Neural progenitor cell (in vitro differentiated cells): Measurements from ENCODE around the gene IL18R1. TPM values are rescaled to one million over a fixed set of nuclear protein-coding genes. Genes with fewer than 3 reads are reported as not detected.

ENCODE experiments used
- DNase-seq: peaks from one replicate; pipeline ENCODE4 v3.0.0-alpha.2; 2016; ENCODE audit warnings: low spot score
- H2AFZ ChIP-seq: fragments of 200-600 bp; sonication (generic); replicated peaks from 2 replicates; pipeline ENCODE4 v1.6.1; 2016; ENCODE audit warnings: antibody characterized with exemption
- H3F3A ChIP-seq: fragments of 200-600 bp; sonication (generic); 2 replicates; pipeline ENCODE4 v1.6.1; 2016; ENCODE audit warnings: antibody characterized with exemption, low read depth
- H3K27ac ChIP-seq: fragments of 200-600 bp; sonication (generic); 2 replicates; pipeline ENCODE4 v1.5.1; 2016; ENCODE audit warnings: mild to moderate bottlenecking
- H3K27me3 ChIP-seq: fragments of 200-600 bp; sonication (generic); 2 replicates; pipeline ENCODE4 v1.6.1; 2016; ENCODE audit warnings: mild to moderate bottlenecking, moderate library complexity
- H3K36me3 ChIP-seq: fragments of 200-600 bp; sonication (generic); 2 replicates; pipeline ENCODE4 v1.5.1; 2016
- H3K4me1 ChIP-seq: fragments of 200-600 bp; sonication (generic); 2 replicates; pipeline ENCODE4 v1.6.1; 2016; ENCODE audit warnings: mixed run types
- H3K4me2 ChIP-seq: fragments of 200-600 bp; sonication (generic); 2 replicates; pipeline ENCODE4 v1.6.1; 2016
- H3K4me3 ChIP-seq: fragments of 200-600 bp; sonication (generic); 2 replicates; pipeline ENCODE4 v1.5.1; 2016
- H3K79me2 ChIP-seq: fragments of 200-600 bp; sonication (generic); 2 replicates; pipeline ENCODE4 v1.6.1; 2016; ENCODE audit warnings: low read depth
- H3K9ac ChIP-seq: fragments of 200-600 bp; sonication (generic); 2 replicates; pipeline ENCODE4 v1.6.1; 2016
- H3K9me3 ChIP-seq: fragments of 200-600 bp; sonication (generic); 2 replicates; pipeline ENCODE4 v1.5.1; 2016; ENCODE audit warnings: low read depth
- H4K20me1 ChIP-seq: fragments of 200-600 bp; sonication (generic); 2 replicates; pipeline ENCODE4 v1.6.1; 2016; ENCODE audit warnings: low read depth
- H3K27ac Mint-ChIP-seq: 3 replicates; pipeline ENCODE4 v1.8.0; 2021; ENCODE audit warnings: mixed read lengths
- H3K27me3 Mint-ChIP-seq: 2 replicates; pipeline ENCODE4 v1.8.0; 2022; ENCODE audit warnings: low read depth, mild to moderate bottlenecking, inconsistent platforms, moderate library complexity, mixed read lengths; ENCODE audit not compliant: insufficient read depth
- H3K36me3 Mint-ChIP-seq: 3 replicates; pipeline ENCODE4 v1.8.0; 2021; ENCODE audit warnings: mixed read lengths
- H3K4me1 Mint-ChIP-seq: 3 replicates; pipeline ENCODE4 v1.8.0; 2021; ENCODE audit warnings: mixed read lengths
- H3K4me3 Mint-ChIP-seq: 3 replicates; pipeline ENCODE4 v1.8.0; 2021; ENCODE audit warnings: mild to moderate bottlenecking, moderate library complexity, mixed read lengths
- H3K9me3 Mint-ChIP-seq: 3 replicates; pipeline ENCODE4 v1.8.0; 2020; ENCODE audit warnings: mixed read lengths
- EZH2 ChIP-seq: fragments of 200-600 bp; sonication (generic); IDR thresholded peaks from 2 replicates; pipeline ENCODE4 v1.6.1; 2017; ENCODE audit warnings: antibody characterized with exemption, mild to moderate bottlenecking, moderate library complexity
- EZH2phosphoT487 ChIP-seq: fragments of 200-600 bp; sonication (generic); IDR thresholded peaks from 2 replicates; pipeline ENCODE4 v1.6.1; 2017; ENCODE audit warnings: antibody characterized with exemption
- total RNA-seq: library from RNA; depleted of rRNA; stranded (reverse); fragments of >200 nt; gene quantifications from 2 replicates; pipeline ENCODE4 v1.2.3, GENCODE V29; 2015; ENCODE audit warnings: low replicate concordance
- TF ChIP-seq, protein P1 (sequence below): fragments of 200-600 bp; sonication (generic); IDR thresholded peaks from 2 replicates; pipeline ENCODE4 v1.5.1; 2017; ENCODE audit warnings: antibody characterized with exemption, mild to moderate bottlenecking

IL18R1 gene
- total RNA-seq, 1 donor from 2014 or later = 0.07 TPM

DNA sequence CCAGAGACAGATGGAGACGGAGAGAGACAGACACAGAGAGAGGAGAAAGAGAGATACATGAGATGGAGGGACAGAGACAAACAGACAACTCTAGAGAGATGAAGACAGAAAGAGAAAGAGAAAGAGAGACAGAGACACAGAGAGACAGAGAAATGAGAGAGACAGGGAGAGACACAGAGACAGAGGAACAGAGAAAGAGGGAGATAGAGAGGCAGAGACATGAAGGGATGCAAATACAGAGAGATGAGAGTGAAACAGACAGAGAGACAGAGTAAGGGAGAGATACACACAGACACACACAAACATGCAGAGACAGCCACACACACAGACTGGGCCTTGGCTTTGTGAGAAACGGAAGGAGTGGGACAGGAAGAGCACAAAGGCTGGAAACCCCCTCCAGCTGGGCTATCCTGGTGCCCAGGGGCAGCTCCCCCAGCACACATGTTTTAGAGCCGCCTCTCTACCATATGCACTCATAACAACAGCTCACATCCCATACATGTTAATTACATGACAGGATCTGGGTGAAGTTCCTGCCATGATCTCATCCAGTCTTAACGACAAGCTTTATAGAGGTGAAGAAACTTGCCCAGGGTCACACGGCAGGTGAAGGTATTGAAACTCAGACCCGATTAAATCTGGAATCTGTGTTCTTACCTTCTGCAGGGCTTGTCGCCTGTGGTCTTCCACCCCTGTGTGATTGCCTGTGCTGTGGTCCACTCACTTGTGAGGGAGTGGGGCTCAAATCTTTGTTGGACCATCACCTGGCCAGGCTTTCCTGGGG, 32.4 kb downstream of the IL18R1 start:
- Mint-ChIP-seq H3K9me3 (peaks cover 7% of the 10 kb centered on the region), H3K4me3 (no peak overlapping the region), H3K4me1 (no peaks in the 10 kb centered on the region), H3K27ac (no peak overlapping the region), H3K36me3 (no peaks in the 10 kb centered on the region), H3K27me3 (no peaks in the 10 kb centered on the region)
- Histone ChIP-seq H3K4me2 (no peak overlapping the region), H3K9me3 (peaks cover 5% of the 10 kb centered on the region), H3F3A (no peaks in the 10 kb centered on the region), H3K79me2 (no peaks in the 10 kb centered on the region), H3K9ac (no peak overlapping the region), H3K4me1 (no peaks in the 10 kb centered on the region), H3K27ac (no peak overlapping the region), H3K27me3 (no peaks in the 10 kb centered on the region), H3K4me3 (no peak overlapping the region), H2AFZ (no peak overlapping the region), H3K36me3 (no peaks in the 10 kb centered on the region), H4K20me1 (no peaks in the 10 kb centered on the region)
- TF ChIP-seq, protein P1, sequence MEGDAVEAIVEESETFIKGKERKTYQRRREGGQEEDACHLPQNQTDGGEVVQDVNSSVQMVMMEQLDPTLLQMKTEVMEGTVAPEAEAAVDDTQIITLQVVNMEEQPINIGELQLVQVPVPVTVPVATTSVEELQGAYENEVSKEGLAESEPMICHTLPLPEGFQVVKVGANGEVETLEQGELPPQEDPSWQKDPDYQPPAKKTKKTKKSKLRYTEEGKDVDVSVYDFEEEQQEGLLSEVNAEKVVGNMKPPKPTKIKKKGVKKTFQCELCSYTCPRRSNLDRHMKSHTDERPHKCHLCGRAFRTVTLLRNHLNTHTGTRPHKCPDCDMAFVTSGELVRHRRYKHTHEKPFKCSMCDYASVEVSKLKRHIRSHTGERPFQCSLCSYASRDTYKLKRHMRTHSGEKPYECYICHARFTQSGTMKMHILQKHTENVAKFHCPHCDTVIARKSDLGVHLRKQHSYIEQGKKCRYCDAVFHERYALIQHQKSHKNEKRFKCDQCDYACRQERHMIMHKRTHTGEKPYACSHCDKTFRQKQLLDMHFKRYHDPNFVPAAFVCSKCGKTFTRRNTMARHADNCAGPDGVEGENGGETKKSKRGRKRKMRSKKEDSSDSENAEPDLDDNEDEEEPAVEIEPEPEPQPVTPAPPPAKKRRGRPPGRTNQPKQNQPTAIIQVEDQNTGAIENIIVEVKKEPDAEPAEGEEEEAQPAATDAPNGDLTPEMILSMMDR = no peak
- TF ChIP-seq EZH2phosphoT487 = no peak
- no peak for TF ChIP-seq EZH2
- DNase-seq = no peak

GRCh38 chr2:102391565-102391964, 36.0 kb downstream of the IL18R1 start:
- Histone ChIP-seq H3K4me3 (no peak overlapping the region), H3K4me2 (no peak overlapping the region), H3K4me1 (no peaks in the 10 kb centered on the region), H3K9me3 (no peaks in the 10 kb centered on the region), H3K27me3 (no peaks in the 10 kb centered on the region), H4K20me1 (no peaks in the 10 kb centered on the region), H3K79me2 (no peaks in the 10 kb centered on the region), H2AFZ (no peak overlapping the region), H3F3A (no peaks in the 10 kb centered on the region), H3K27ac (no peak overlapping the region), H3K36me3 (no peaks in the 10 kb centered on the region), H3K9ac (no peak overlapping the region)
- Mint-ChIP-seq H3K36me3 (no peaks in the 10 kb centered on the region), H3K4me3 (no peak overlapping the region), H3K9me3 (no peaks in the 10 kb centered on the region), H3K27ac (no peak overlapping the region), H3K27me3 (no peaks in the 10 kb centered on the region), H3K4me1 (no peaks in the 10 kb centered on the region)
- DNase-seq = no peak
- no peak for TF ChIP-seq EZH2phosphoT487
- TF ChIP-seq, protein P1 = no peak
- TF ChIP-seq EZH2 = no peak

DNA sequence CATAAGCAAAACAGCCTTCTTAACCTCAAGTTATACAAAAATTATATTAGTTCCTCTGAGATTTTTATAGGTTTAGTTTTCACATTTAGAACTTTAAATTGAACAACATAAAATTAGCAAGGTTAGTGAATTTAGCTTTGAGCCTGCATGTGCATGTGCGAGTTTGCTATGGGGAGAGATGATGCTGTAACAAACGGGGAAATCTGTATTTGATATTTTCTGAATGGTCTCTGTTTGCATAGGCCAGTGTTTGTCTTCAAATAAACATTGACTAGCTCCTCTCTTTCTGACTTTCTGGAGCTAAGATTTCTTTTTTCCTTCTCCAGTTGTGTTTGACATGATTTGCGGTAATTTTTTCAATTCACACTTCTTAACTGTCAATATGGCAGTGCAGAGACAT, 36.5 kb downstream of the IL18R1 start:
- H3K36me3 Mint-ChIP-seq = no peaks in the 10 kb centered on the region

More for the DNA sequence above, 36.5 kb downstream of the IL18R1 start:
- Histone ChIP-seq H3K27ac (no peak overlapping the region), H2AFZ (no peak overlapping the region), H3K9me3 (no peaks in the 10 kb centered on the region), H3K4me3 (no peak overlapping the region), H3K4me1 (no peaks in the 10 kb centered on the region), H3F3A (no peaks in the 10 kb centered on the region), H3K9ac (no peak overlapping the region), H3K36me3 (no peaks in the 10 kb centered on the region), H4K20me1 (no peaks in the 10 kb centered on the region), H3K27me3 (no peaks in the 10 kb centered on the region), H3K4me2 (no peak overlapping the region), H3K79me2 (no peaks in the 10 kb centered on the region)
- no peak for DNase-seq
- H3K27ac Mint-ChIP-seq = no peak overlapping the region
- H3K27me3 Mint-ChIP-seq = no peaks in the 10 kb centered on the region
- no peaks in the 10 kb centered on the region for H3K4me1 Mint-ChIP-seq
- TF ChIP-seq EZH2 (no peak), EZH2phosphoT487 (no peak)
- TF ChIP-seq, protein P1 = no peak
- no peaks in the 10 kb centered on the region for H3K9me3 Mint-ChIP-seq
- H3K4me3 Mint-ChIP-seq = no peak overlapping the region
